OCI-LY7 (cell line): Measurements from ENCODE around the gene CTNNBL1.

Experiments
- CTCF ChIP-seq: fragments of 200-600 bp; sonication (generic); conservative IDR thresholded peaks from 2 replicates; pipeline ENCODE4 v1.5.1; 2014; ENCODE audit warnings: mild to moderate bottlenecking, antibody characterized with exemption, low read length, moderate library complexity, mixed read lengths
- EZH2phosphoT487 ChIP-seq: fragments of 200-600 bp; sonication (generic); IDR thresholded peaks from 2 replicates; pipeline ENCODE4 v1.6.1; 2018; ENCODE audit warnings: low read depth, borderline replicate concordance, mild to moderate bottlenecking, mixed run types, antibody characterized with exemption, low read length, moderate library complexity, mixed read lengths

- TF ChIP-seq CTCF (no peak; the same call in 1 of the 2 replicates), EZH2phosphoT487 (no peak)
Observed at GRCh38 chr20:37903317-37904007, 209.6 kb downstream of the CTNNBL1 start.
